HL-60 (cell line): Measurements from ENCODE around the gene SUSD4.

Source experiments
- DNase-seq, 2 experiments: peaks; one replicate each; pipeline ENCODE4 v3.0.0-alpha.2; 2010 to 2020; ENCODE audit warnings: low read depth in 1 of 2, low spot score in 1 of 2
- H3K27ac ChIP-seq: fragments of 250-450 bp; sonication (Bioruptor Pico); replicated peaks from 2 replicates; pipeline ENCODE4 v1.5.1; 2020; ENCODE audit warnings: mild to moderate bottlenecking, moderate library complexity
- H3K27me3 ChIP-seq: fragments of 250-450 bp; sonication (Bioruptor Pico); 2 replicates; pipeline ENCODE4 v1.5.1; 2021; ENCODE audit warnings: mild to moderate bottlenecking, moderate library complexity; ENCODE audit not compliant: insufficient read depth, poor library complexity, severe bottlenecking
- H3K4me3 ChIP-seq: replicated peaks from 2 replicates; pipeline ENCODE4 v1.5.1; 2011; ENCODE audit warnings: mild to moderate bottlenecking, control low read depth, low read length; ENCODE audit not compliant: insufficient read depth
- GABPA ChIP-seq: IDR thresholded peaks from 2 replicates; pipeline ENCODE4 v1.6.1; 2012; ENCODE audit warnings: low read depth
- POLR2AphosphoS5 ChIP-seq: IDR thresholded peaks from 2 replicates; pipeline ENCODE4 v1.6.1; 2012; ENCODE audit warnings: low read depth
- SPI1 ChIP-seq: IDR thresholded peaks from 2 replicates; pipeline ENCODE4 v1.6.1; 2012; ENCODE audit warnings: low read depth, mild to moderate bottlenecking, borderline replicate concordance
- TF ChIP-seq, protein P1 (sequence below): IDR thresholded peaks from one replicate; pipeline ENCODE4 v1.5.1; 2011; ENCODE audit warnings: low read length, control low read depth, inconsistent platforms; ENCODE audit not compliant: insufficient read depth
- TF ChIP-seq, protein P2 (sequence below): IDR thresholded peaks from 2 replicates; pipeline ENCODE4 v1.6.1; 2012; ENCODE audit warnings: low read depth; ENCODE audit not compliant: insufficient replicate concordance

The SUSD4 gene

GRCh38 chr1:223348439-223348838, 15.5 kb downstream of the SUSD4 start:
- no peak overlapping the region for H3K4me3 ChIP-seq
- no peak overlapping the region for H3K27ac ChIP-seq
- TF ChIP-seq POLR2AphosphoS5, result no peak
- TF ChIP-seq, protein P1, sequence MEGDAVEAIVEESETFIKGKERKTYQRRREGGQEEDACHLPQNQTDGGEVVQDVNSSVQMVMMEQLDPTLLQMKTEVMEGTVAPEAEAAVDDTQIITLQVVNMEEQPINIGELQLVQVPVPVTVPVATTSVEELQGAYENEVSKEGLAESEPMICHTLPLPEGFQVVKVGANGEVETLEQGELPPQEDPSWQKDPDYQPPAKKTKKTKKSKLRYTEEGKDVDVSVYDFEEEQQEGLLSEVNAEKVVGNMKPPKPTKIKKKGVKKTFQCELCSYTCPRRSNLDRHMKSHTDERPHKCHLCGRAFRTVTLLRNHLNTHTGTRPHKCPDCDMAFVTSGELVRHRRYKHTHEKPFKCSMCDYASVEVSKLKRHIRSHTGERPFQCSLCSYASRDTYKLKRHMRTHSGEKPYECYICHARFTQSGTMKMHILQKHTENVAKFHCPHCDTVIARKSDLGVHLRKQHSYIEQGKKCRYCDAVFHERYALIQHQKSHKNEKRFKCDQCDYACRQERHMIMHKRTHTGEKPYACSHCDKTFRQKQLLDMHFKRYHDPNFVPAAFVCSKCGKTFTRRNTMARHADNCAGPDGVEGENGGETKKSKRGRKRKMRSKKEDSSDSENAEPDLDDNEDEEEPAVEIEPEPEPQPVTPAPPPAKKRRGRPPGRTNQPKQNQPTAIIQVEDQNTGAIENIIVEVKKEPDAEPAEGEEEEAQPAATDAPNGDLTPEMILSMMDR, result no peak
- TF ChIP-seq, protein P2, sequence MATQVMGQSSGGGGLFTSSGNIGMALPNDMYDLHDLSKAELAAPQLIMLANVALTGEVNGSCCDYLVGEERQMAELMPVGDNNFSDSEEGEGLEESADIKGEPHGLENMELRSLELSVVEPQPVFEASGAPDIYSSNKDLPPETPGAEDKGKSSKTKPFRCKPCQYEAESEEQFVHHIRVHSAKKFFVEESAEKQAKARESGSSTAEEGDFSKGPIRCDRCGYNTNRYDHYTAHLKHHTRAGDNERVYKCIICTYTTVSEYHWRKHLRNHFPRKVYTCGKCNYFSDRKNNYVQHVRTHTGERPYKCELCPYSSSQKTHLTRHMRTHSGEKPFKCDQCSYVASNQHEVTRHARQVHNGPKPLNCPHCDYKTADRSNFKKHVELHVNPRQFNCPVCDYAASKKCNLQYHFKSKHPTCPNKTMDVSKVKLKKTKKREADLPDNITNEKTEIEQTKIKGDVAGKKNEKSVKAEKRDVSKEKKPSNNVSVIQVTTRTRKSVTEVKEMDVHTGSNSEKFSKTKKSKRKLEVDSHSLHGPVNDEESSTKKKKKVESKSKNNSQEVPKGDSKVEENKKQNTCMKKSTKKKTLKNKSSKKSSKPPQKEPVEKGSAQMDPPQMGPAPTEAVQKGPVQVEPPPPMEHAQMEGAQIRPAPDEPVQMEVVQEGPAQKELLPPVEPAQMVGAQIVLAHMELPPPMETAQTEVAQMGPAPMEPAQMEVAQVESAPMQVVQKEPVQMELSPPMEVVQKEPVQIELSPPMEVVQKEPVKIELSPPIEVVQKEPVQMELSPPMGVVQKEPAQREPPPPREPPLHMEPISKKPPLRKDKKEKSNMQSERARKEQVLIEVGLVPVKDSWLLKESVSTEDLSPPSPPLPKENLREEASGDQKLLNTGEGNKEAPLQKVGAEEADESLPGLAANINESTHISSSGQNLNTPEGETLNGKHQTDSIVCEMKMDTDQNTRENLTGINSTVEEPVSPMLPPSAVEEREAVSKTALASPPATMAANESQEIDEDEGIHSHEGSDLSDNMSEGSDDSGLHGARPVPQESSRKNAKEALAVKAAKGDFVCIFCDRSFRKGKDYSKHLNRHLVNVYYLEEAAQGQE, result no peak
- TF ChIP-seq SPI1, result no peak
- TF ChIP-seq GABPA, result no peak
- H3K27me3 ChIP-seq, result no peaks in the 10 kb centered on the region
- no peak for DNase-seq

GRCh38 chr1:223347583-223347982, 16.4 kb downstream of the SUSD4 start:
- no peak for DNase-seq
- TF ChIP-seq, protein P1, result no peak
- TF ChIP-seq, protein P2, result no peak
- no peak for TF ChIP-seq SPI1
- TF ChIP-seq GABPA, result no peak
- TF ChIP-seq POLR2AphosphoS5, result no peak
- H3K27ac ChIP-seq, result no peak overlapping the region

DNA sequence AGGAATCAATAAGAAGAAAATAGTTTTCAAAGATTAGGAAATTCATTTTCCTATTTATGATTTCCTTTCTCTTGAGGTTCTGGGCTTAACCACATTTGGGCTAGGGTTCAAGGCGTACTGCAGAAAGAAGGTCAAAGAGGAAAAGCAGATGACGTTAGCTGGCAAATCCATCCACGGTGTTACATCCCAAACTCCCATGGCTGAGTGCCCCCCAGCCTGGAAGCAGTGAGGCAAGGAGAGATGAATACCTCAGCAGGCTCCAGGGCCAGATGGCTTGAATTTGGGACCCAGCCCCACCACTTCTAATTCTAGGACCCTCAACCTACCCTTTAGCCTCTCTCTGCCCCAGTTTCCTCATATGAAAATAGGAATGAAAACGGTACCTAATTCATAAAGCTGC, 17.7 kb downstream of the SUSD4 start:
- no peak for DNase-seq
- Histone ChIP-seq H3K27me3 (no peaks in the 10 kb centered on the region), H3K4me3 (no peak overlapping the region), H3K27ac (no peak overlapping the region)
- TF ChIP-seq GABPA (no peak), SPI1 (no peak)
- TF ChIP-seq, protein P1, result no peak

More at GRCh38 chr1:223347583-223347982, 16.4 kb downstream of the SUSD4 start:
- Histone ChIP-seq H3K4me3 (no peak overlapping the region), H3K27me3 (no peaks in the 10 kb centered on the region)

DNA sequence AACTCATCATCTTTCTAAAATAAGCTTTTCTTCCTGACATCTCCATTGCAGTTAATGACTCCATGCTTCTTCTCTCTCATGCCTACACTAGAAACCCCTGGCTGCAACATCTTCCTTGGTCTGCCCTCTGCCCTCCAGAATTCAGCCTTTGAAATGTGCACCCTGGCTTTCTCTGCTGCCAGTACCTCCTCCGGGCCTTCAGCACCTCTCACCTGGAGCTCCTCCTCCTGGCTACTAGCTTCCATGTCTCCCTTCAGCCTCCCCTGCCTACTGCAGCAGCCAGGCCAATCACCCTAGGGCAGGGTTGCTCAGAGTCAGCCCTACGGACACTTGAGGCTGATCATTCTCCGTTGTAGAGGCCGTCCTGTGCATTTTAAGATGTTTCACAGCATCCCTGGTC, 18.3 kb downstream of the SUSD4 start:
- Histone ChIP-seq H3K4me3 (no peak overlapping the region), H3K27ac (no peak overlapping the region), H3K27me3 (no peaks in the 10 kb centered on the region)
- TF ChIP-seq, protein P2, result no peak
- TF ChIP-seq, protein P1, result no peak
- no peak for DNase-seq
